Stimulated activated CD8-positive, alpha-beta memory T cell treated with anti-CD3 and anti-CD28 coated beads, Interleukin-15, amount 100 ng/mL, for 4 hours (primary cell): ENCODE measurements around the gene RGS10.
"Not testable (repeated sequence)": the region's sequence is repeated elsewhere in the genome, so short reads cannot be mapped to it uniquely, and the experiment has no call there.

Source experiments
- DNase-seq, 2 donors: peaks; one replicate each; pipeline ENCODE4 v3.0.0-alpha.2; 2020; ENCODE audit warnings: low read depth in 2 of 2

Gene RGS10

GRCh38 chr10:119469325-119469707, 73.2 kb downstream of the RGS10 start:
- DNase-seq = no peak

- DNase-seq = no peak
Observed at GRCh38 chr10:119468542-119469324, 73.8 kb downstream of the RGS10 start.

- DNase-seq = no peak
Observed at GRCh38 chr10:119466655-119467054, 75.9 kb downstream of the RGS10 start.

- no peak for DNase-seq
Observed at GRCh38 chr10:119466076-119466475, 76.4 kb downstream of the RGS10 start.

- DNase-seq = no peak
Observed at GRCh38 chr10:119465085-119465484, 77.4 kb downstream of the RGS10 start.

- DNase-seq = not testable (repeated sequence)
Observed at GRCh38 chr10:119463195-119463594, 79.3 kb downstream of the RGS10 start.

GRCh38 chr10:119462773-119463172, 79.7 kb downstream of the RGS10 start:
- no peak for DNase-seq

- DNase-seq = no peak
Observed at GRCh38 chr10:119461923-119462322, 80.6 kb downstream of the RGS10 start.

GRCh38 chr10:119461380-119461779, 81.1 kb downstream of the RGS10 start:
- DNase-seq = no peak

- DNase-seq = no peak
Observed at GRCh38 chr10:119460369-119461195, 81.9 kb downstream of the RGS10 start.

GRCh38 chr10:119459681-119460340, 82.7 kb downstream of the RGS10 start:
- DNase-seq = no peak

- DNase-seq = no peak
Observed at GRCh38 chr10:119457966-119458766, 84.4 kb downstream of the RGS10 start.

- DNase-seq = no peak
Observed at GRCh38 chr10:119456435-119456810, 86.1 kb downstream of the RGS10 start.

- no peak for DNase-seq
Observed at GRCh38 chr10:119455609-119456434, 86.7 kb downstream of the RGS10 start.

- no peak for DNase-seq
Observed at GRCh38 chr10:119454990-119455389, 87.5 kb downstream of the RGS10 start.

GRCh38 chr10:119454316-119454715, 88.2 kb downstream of the RGS10 start:
- DNase-seq = no peak

- DNase-seq = no peak
Observed at GRCh38 chr10:119453313-119453712, 89.2 kb downstream of the RGS10 start.

GRCh38 chr10:119452396-119452795, 90.1 kb downstream of the RGS10 start:
- DNase-seq = no peak

- no peak for DNase-seq
Observed at GRCh38 chr10:119451300-119451896, 91.1 kb downstream of the RGS10 start.

GRCh38 chr10:119450606-119451299, 91.8 kb downstream of the RGS10 start:
- DNase-seq = no peak
